GM20000 (cell line): ENCODE results near the gene CHTF8.

ENCODE experiments used
- DNase-seq: peaks from one replicate; pipeline ENCODE4 v3.0.0; 2012; ENCODE audit warnings: low spot score
- CTCF ChIP-seq: IDR thresholded peaks from 2 replicates; pipeline ENCODE4 v1.5.1; 2012; ENCODE audit warnings: mild to moderate bottlenecking, control low read depth; ENCODE audit errors: extremely low read depth, missing control alignments

The CHTF8 gene

GRCh38 chr16:69078073-69078472 is 54.3 kb downstream of the CHTF8 start:
- DNase-seq, result no peak
- TF ChIP-seq CTCF, result no peak

GRCh38 chr16:69077251-69077650 is 55.1 kb downstream of the CHTF8 start:
- no peak for TF ChIP-seq CTCF
- DNase-seq, result no peak

GRCh38 chr16:69073181-69073702 is 59.1 kb downstream of the CHTF8 start:
- TF ChIP-seq CTCF, result no peak
- DNase-seq, result no peak

- no peak for TF ChIP-seq CTCF
These were observed 59.8 kb downstream of the CHTF8 start for GRCh38 chr16:69072640-69072974.

GRCh38 chr16:69071036-69071435 is 61.4 kb downstream of the CHTF8 start:
- no peak for TF ChIP-seq CTCF
- no peak for DNase-seq

More at GRCh38 chr16:69072640-69072974, 59.8 kb downstream of the CHTF8 start:
- no peak for DNase-seq

GRCh38 chr16:69069504-69069903 is 62.9 kb downstream of the CHTF8 start:
- no peak for TF ChIP-seq CTCF
- no peak for DNase-seq
